Muscle of arm (tissue), 12 donors: ENCODE data around the gene B9D1. TPM values are rescaled to one million over a fixed set of nuclear protein-coding genes. Genes with fewer than 3 reads are reported as not detected.

Source experiments
- DNase-seq: peaks from one replicate; pipeline ENCODE4 v3.0.0-alpha.2; 2013
- polyA plus RNA-seq, 12 donors: library from polyadenylated mRNA; unstranded; fragments of 120-200 nt; gene quantifications; one replicate each; pipeline ENCODE4 v1.2.1, GENCODE V29; 2013; ENCODE audit not compliant: insufficient read length in 12 of 12

B9D1 gene
- polyA plus RNA-seq, 12 donors, result 4.8 to 11.5 (median 6.2) TPM; not detected in 2

- DNase-seq, result peak; percentile 98
These were observed 15.3 kb upstream of the B9D1 start for GRCh38 chr17:19377602-19378415.

GRCh38 chr17:19376811-19377210 lies 14.3 kb upstream of the B9D1 start:
- DNase-seq, result no peak

GRCh38 chr17:19375732-19376131 lies 13.2 kb upstream of the B9D1 start:
- DNase-seq, result no peak

- no peak for DNase-seq
These were observed 11.6 kb upstream of the B9D1 start for GRCh38 chr17:19374136-19374535.

GRCh38 chr17:19372866-19373504 lies 10.5 kb upstream of the B9D1 start:
- no peak for DNase-seq

- no peak for DNase-seq
These were observed 9.9 kb upstream of the B9D1 start for GRCh38 chr17:19372439-19372838.

- DNase-seq, result no peak
These were observed 9.5 kb upstream of the B9D1 start for GRCh38 chr17:19372011-19372370.

- DNase-seq, result no peak
These were observed 8.9 kb upstream of the B9D1 start for GRCh38 chr17:19371259-19372010.

GRCh38 chr17:19370493-19370960 lies 8.0 kb upstream of the B9D1 start:
- no peak for DNase-seq

- DNase-seq, result no peak
These were observed 7.4 kb upstream of the B9D1 start for GRCh38 chr17:19369846-19370492.

GRCh38 chr17:19369107-19369778 lies 6.7 kb upstream of the B9D1 start:
- no peak for DNase-seq

- no peak for DNase-seq
These were observed 5.7 kb upstream of the B9D1 start for GRCh38 chr17:19368229-19368628.

- DNase-seq, result no peak
These were observed 4.1 kb upstream of the B9D1 start for GRCh38 chr17:19366637-19366972.

- no peak for DNase-seq
These were observed 3.5 kb upstream of the B9D1 start for GRCh38 chr17:19365833-19366636.

- DNase-seq, result no peak
These were observed 2.9 kb upstream of the B9D1 start for GRCh38 chr17:19365499-19365817.

GRCh38 chr17:19364699-19365498 lies 2.4 kb upstream of the B9D1 start:
- no peak for DNase-seq

GRCh38 chr17:19363460-19364035 lies 1.0 kb upstream of the B9D1 start:
- no peak for DNase-seq

GRCh38 chr17:19363114-19363438 lies 553 bp upstream of the B9D1 start:
- no peak for DNase-seq

GRCh38 chr17:19361944-19362276 lies 613 bp downstream of the B9D1 start:
- no peak for DNase-seq

- no peak for DNase-seq
These were observed 1.2 kb downstream of the B9D1 start for GRCh38 chr17:19361326-19361725.
